CD4-positive, alpha-beta T cell treated with Interleukin-17A for 1 hour (primary cell): ENCODE data around the gene MAMSTR.
A peak's percentile ranks its signal among the peaks of the same experiment; 100 is the strongest.
"Not testable (repeated sequence)": the region's sequence is repeated elsewhere in the genome, so short reads cannot be mapped to it uniquely, and the experiment has no call there.

ENCODE experiments used
- DNase-seq: peaks from one replicate; pipeline ENCODE4 v3.0.0-alpha.2; 2020

Gene MAMSTR

GRCh38 chr19:48718711-48719231 lies 754 bp downstream of the MAMSTR start:
- DNase-seq = no peak

GRCh38 chr19:48718106-48718505 lies 1.4 kb downstream of the MAMSTR start:
- not testable (repeated sequence) for DNase-seq

GRCh38 chr19:48716562-48717291 lies 2.8 kb downstream of the MAMSTR start:
- no peak for DNase-seq

DNA sequence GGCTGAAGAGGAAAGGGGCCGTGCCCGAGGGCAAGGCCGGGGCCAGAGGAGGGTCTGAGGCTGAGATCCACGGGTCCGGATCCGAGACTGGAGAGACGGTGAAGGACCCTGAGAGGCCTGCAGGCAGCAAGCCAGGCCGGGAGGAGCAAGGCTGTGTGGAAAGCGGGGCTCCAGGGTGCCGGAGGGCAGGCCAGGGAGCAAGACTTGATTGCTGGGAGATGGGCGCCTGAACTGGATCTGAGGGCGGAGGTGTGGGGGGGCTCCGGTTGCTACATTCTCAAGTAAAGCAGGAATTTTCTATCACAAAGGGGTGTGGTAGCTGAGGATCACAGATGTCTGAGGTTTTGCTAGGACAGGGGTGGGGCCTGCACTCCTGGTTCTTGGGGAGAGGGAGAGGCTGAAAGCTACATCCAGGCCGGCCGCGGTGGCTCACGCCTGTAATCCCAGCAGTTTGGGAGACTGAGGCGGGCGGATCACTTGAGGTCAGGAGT lies 3.8 kb downstream of the MAMSTR start:
- no peak for DNase-seq

- DNase-seq = no peak
These were observed 4.5 kb downstream of the MAMSTR start for GRCh38 chr19:48714759-48715675.

DNA sequence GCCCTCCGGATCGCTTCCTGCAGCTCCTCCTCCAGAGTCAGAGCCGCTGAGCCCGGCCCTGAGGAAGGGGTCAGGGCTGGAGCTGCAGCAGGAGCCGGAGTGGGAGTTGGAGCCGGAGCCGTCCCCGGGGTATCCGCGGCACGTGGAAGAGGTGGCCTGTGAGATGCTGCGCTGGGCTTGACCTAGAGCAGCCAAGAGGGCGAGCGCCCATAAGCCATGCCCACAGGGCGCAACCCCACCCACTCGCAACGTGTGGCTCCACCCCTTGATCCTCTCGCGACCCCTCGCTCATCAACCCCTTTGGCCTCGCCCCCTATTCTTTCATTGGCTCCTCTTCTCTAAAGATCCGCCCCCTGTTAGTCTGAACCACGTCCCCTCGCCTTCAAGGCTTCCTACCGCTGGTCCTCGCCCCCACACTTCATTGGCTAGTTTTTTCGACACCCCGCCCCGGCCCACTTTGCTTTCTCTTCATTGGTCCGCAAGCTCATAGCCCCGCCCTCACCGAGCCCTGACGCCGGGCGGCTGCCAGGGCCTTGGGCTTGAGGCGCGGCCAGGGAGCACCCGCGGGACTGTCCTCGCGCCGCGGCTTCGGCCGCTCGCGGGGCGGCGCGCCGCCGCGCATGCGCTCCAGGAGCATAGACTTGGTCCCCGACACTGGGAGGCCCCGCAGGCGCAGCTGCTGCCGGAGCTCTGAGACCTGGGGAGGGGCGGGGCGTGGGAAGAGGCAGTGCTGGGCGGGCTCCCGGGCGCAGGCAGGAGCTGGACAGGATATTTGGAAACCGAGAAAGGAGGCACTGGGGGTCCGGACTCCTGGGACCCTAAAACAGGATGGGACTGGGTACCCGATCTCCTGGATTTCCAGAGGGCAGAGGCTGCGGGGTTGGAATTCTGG lies 5.4 kb downstream of the MAMSTR start:
- peak; percentile 99 for DNase-seq

GRCh38 chr19:48713041-48713863 lies 6.3 kb downstream of the MAMSTR start:
- no peak for DNase-seq

- DNase-seq = no peak
These were observed 8.3 kb downstream of the MAMSTR start for GRCh38 chr19:48711106-48711662.

DNA sequence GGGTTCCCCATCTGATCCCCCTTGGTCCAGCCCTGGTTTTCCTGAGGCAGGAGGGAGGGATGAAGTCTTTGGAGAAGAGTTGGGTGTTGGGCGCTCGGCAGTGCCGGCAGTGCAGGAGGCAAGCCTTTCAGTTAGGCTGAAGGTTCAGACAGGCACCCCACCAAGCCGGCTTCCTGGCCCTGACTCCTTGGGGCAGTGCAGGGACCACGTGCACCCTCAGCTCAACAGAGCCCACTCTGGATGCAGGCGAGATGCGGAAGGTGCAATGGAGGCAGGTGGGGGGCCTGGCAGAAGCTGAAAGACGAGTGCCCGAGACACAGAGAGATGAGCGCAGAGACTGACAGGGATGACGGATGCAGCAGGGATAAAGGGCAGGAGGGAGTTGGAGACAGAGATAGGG lies 11.1 kb downstream of the MAMSTR start:
- no peak for DNase-seq

DNA sequence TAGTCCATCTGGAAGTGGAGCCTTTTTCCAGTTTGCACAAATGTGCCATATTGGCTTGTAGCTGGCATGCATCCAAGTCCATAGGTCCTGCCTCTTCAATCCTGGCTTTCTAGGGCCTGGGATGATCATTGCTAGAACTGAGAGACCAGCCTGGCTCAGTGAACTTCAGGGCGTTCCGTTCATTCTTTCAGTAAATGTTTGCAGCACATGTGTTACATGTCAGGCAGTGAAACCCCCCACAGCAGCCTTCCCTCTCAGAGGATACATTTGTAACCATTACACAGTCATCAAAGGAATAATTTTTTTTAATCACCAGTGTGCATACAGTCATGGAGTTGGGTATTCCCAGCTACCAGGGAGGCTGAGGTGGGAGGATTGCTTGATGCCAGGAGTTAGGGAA lies 14.1 kb downstream of the MAMSTR start:
- DNase-seq = no peak

DNA sequence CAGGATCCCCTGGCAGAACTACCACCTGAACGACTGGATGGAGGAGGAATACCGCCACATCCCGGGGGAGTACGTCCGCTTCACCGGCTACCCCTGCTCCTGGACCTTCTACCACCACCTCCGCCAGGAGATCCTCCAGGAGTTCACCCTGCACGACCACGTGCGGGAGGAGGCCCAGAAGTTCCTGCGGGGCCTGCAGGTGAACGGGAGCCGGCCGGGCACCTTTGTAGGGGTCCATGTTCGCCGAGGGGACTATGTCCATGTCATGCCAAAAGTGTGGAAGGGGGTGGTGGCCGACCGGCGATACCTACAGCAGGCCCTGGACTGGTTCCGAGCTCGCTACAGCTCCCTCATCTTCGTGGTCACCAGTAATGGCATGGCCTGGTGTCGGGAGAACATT lies 16.2 kb downstream of the MAMSTR start:
- no peak for DNase-seq

DNA sequence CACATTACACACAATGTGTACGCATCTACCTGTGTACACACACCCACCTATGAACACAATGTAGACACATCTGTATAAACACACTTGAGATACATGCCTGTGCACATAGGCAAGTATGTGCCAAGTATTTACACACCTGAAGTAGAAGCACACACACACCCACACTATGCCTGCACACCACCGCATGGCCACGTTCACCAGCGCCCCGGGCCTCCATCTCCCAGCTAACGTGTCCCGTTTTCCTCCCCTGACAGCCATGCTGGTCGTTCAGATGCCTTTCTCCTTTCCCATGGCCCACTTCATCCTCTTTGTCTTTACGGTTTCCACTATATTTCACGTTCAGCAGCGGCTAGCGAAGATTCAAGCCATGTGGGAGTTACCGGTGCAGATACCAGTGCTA lies 16.8 kb downstream of the MAMSTR start:
- DNase-seq = no peak

DNA sequence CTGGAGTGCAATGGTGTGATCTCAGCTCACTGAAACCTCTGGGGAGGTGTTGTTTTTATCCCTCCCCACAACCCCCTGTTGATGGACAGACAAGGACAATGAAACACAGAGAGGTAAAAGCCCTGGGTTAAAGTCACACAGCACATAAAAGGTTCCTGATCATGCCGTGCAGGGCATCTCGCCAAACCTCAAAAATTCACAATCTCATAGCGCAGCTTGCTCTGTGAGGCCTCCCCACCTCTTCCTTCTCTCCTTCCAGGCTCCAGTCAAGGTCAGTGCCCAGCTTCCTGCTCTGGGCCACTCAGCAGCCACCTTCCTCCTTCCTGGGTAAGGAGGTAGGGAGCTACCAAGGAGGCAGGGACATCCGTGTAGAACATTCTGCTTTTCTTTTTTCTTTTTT lies 21.5 kb downstream of the MAMSTR start:
- no peak for DNase-seq

GRCh38 chr19:48696353-48697010 lies 23.0 kb downstream of the MAMSTR start:
- DNase-seq = peak; percentile 9

DNA sequence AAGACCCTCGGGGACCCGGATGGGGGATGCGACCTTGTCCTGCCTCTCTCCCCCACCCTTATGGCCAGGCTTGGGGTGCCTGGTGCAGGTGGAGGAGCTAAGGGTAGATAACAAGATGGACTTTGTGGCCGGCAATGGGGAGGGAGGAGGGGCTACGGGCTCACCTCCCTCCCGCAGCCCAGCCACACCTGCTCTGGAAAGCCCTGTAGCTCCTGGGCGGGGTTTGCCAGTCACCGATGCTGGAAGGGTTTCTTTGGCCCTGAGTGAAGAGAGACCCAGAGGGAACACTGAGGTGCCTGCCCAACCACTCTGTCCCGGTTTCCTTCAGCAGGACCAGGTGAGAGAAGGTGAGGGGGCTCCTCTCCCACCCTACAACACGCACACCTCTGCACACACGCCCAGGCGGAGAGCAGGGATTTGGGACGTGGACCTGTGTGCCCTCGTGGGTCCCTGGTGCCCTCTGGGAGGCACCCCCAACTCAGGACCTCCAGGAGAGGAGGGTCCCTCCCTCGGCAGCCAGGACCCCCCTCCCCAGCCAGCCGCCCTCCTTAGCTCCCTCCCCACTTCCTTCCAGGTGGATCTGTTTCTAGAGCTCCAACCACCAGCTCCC lies 23.7 kb downstream of the MAMSTR start, which contains the start of gene FUT2:
Gene FUT2 (plus strand): TSS at position 229 of the 610 bp plus-strand sequence. CDS start 6,986 bp downstream, outside the sequence.
- DNase-seq = no peak

- DNase-seq = not testable (repeated sequence)
These were observed 25.9 kb downstream of the MAMSTR start for GRCh38 chr19:48693629-48694028.

GRCh38 chr19:48689449-48689848 lies 30.1 kb downstream of the MAMSTR start:
- DNase-seq = no peak

GRCh38 chr19:48687776-48688175 lies 31.7 kb downstream of the MAMSTR start:
- DNase-seq = no peak

DNA sequence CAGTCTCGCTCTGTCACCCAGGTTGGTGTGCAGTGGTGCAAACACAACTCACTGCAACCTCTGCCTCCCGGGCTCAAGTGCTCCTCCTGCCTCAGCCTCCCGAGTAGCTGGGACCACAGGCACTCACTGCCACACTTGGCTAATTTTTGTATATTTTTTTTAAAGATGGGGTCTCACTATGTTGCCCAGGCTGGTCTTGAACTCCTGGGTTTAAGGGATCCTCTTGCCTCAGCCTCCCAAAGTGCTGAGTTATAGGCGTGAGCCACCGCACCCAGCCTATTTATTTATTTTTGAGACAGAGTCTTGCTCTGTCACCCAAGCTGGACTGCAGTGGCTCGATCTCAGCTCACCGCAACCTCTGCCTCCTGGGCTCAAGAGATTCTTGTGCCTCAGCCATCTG lies 32.9 kb downstream of the MAMSTR start:
- not testable (repeated sequence) for DNase-seq

- DNase-seq = no peak
These were observed 33.4 kb downstream of the MAMSTR start for GRCh38 chr19:48686088-48686487.
